Vagina (tissue), 2 donors: ENCODE measurements around the gene KCNE4.

ENCODE experiments used
- POLR2A ChIP-seq, 2 donors: fragments of 450-650 bp; IDR thresholded peaks; one replicate each; pipeline ENCODE4 v1.6.1; 2017; ENCODE audit warnings: antibody characterized with exemption in 2 of 2, mild to moderate bottlenecking in 2 of 2, moderate library complexity in 2 of 2
- POLR2AphosphoS5 ChIP-seq, 2 donors: sonication (generic); formaldehyde crosslinking; IDR thresholded peaks; one replicate each; pipeline ENCODE4 v1.9.0; 2017; ENCODE audit warnings: antibody characterized with exemption in 2 of 2, mild to moderate bottlenecking in 2 of 2, low read depth in 1 of 2; ENCODE audit not compliant: insufficient read depth in 1 of 2
- TF ChIP-seq, protein P1 (sequence below), 3 experiments: fragments of 450-650 bp in 2 of 3; fragments of 200-600 bp in 1 of 3; sonication (generic) in 1 of 3; IDR thresholded peaks; one replicate each; pipeline ENCODE4 v1.5.1; 2017 to 2019; ENCODE audit warnings: antibody characterized with exemption in 3 of 3, mild to moderate bottlenecking in 2 of 3, moderate library complexity in 2 of 3

DNA sequence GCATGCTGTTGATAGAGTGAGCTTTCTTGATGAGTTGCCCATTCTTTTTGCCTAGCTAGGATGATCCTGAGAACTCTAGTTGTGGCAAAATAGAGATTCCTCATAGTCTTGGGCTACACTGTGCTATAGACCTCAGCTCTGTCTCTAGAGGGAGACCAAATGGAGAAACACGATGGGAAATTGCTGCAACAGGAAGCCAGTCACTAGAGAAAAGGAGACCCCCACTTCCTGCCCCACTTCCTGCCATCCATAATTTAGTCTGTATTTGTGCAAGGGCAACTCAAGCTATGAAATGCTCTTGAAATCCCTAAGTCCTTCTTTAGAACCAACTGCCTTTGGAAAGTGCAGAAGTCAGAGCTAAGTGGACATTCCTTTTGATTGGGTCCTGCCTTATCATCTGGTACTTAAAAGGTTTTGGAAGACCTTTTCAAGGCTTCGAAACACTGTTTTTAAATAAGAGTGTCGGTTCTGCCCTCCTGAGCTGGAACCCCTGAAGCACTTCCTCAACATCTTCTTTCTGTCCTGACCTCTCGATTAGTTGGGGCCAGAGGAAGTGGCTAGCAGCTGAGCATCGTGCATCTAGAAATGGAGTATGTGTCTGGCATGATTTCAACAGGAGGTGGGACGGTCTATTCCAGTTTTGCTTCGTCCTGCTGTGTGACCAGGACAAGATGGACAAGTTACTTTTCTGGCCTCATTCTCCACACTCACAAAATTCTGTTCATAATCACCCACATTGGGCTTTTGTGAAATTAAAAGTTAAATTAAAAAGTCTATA is 8.6 kb upstream of the KCNE4 start:
- TF ChIP-seq, protein P1, sequence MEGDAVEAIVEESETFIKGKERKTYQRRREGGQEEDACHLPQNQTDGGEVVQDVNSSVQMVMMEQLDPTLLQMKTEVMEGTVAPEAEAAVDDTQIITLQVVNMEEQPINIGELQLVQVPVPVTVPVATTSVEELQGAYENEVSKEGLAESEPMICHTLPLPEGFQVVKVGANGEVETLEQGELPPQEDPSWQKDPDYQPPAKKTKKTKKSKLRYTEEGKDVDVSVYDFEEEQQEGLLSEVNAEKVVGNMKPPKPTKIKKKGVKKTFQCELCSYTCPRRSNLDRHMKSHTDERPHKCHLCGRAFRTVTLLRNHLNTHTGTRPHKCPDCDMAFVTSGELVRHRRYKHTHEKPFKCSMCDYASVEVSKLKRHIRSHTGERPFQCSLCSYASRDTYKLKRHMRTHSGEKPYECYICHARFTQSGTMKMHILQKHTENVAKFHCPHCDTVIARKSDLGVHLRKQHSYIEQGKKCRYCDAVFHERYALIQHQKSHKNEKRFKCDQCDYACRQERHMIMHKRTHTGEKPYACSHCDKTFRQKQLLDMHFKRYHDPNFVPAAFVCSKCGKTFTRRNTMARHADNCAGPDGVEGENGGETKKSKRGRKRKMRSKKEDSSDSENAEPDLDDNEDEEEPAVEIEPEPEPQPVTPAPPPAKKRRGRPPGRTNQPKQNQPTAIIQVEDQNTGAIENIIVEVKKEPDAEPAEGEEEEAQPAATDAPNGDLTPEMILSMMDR (IDR thresholded peaks at IDR 0.05), result no peak
- TF ChIP-seq POLR2A (IDR thresholded peaks at IDR 0.05) (no peak), POLR2AphosphoS5 (IDR thresholded peaks at IDR 0.05; ENCODE audit: insufficient read depth in 1 of 2, low read depth in 1 of 2) (no peak)
